Measurements from ENCODE around the gene DTNB. TPM values are rescaled to one million over a fixed set of nuclear protein-coding genes. Genes with fewer than 3 reads are reported as not detected.

The DTNB gene
- total RNA-seq, 2 experiments from 2014 or later, result 27.3 to 29.1 TPM

DNA sequence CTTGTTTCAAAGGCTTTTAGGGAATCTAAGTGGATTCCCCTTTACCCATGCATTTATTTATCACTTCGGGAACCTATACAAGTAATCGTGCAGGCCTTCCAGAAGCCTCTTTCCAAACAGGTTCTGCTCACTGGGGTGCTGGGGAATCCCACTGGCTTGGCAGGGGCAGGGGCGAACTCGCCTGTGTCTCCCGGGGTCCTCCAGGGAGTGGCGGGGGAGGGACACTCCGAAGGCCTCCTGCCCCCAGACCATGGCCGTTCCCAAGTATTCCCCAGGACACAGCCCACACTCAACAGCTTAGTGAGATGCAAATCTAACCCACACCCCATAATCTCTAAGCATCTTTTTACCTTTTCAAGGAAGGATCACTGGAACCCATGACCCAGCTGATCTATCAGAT lies 338.2 kb downstream of the DTNB start:
- intact Hi-C loops (cut with micrococcal nuclease), result loop anchor here (2.0 kb wide), 1 partner anchor 20 kb away; no protein-coding TSS in a partner anchor
- TF ChIP-seq, protein P1, sequence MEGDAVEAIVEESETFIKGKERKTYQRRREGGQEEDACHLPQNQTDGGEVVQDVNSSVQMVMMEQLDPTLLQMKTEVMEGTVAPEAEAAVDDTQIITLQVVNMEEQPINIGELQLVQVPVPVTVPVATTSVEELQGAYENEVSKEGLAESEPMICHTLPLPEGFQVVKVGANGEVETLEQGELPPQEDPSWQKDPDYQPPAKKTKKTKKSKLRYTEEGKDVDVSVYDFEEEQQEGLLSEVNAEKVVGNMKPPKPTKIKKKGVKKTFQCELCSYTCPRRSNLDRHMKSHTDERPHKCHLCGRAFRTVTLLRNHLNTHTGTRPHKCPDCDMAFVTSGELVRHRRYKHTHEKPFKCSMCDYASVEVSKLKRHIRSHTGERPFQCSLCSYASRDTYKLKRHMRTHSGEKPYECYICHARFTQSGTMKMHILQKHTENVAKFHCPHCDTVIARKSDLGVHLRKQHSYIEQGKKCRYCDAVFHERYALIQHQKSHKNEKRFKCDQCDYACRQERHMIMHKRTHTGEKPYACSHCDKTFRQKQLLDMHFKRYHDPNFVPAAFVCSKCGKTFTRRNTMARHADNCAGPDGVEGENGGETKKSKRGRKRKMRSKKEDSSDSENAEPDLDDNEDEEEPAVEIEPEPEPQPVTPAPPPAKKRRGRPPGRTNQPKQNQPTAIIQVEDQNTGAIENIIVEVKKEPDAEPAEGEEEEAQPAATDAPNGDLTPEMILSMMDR (IDR thresholded peaks at IDR 0.05), result no peak
- ChIA-PET POLR2A (interaction anchor here (1.3 to 6.1 kb wide), 4 partner anchors 7 to 21 kb away, joined by 3 to 51 read pairs (median 19); no protein-coding TSS in a partner anchor), CTCF (interaction anchor here (1.1 to 2.6 kb wide), 5 partner anchors 10 to 58 kb away, joined by 4 to 10 read pairs (median 7); no protein-coding TSS in a partner anchor)
- H3K9me3 Mint-ChIP-seq, result no peaks in the 10 kb centered on the region
- H3K27me3 Mint-ChIP-seq, result no peaks in the 10 kb centered on the region
- peaks cover 22% of the 10 kb centered on the region for H3K36me3 Mint-ChIP-seq (ENCODE audit: low read depth)
- no peak overlapping the region for H3K4me3 Mint-ChIP-seq
- H3K27ac Mint-ChIP-seq, result peak overlapping the region; percentile 65
- H3K4me1 Mint-ChIP-seq (ENCODE audit: low read depth), result peaks cover 92% of the 10 kb centered on the region
- DNase-seq (no peak), ATAC-seq (no peak)

DNA sequence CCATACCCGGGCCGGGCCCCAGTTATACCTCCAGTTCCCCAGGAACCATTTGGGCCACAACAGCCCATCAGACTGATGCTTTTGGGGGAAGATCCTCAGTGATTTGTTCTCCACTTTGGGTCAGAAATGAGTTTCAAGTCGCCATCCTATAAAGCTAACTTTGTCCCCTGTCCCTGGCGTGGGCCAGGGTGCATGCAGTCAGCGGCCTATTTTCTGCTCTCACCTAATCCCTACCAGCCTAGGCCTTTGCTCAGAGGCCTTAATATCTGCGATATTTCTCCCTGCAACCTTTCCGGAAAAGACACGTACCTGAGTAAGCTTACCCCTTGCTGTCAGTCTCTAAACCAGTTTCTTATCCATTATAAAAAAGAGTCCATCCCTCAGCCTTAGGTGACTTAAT lies 338.9 kb downstream of the DTNB start:
- peaks cover 95% of the 10 kb centered on the region for H3K4me1 Mint-ChIP-seq (ENCODE audit: low read depth)
- H3K27me3 Mint-ChIP-seq, result no peaks in the 10 kb centered on the region
- peaks cover 27% of the 10 kb centered on the region for H3K36me3 Mint-ChIP-seq (ENCODE audit: low read depth)
- peak overlapping the region; percentile 1 for H3K4me3 Mint-ChIP-seq
- ChIA-PET CTCF (interaction anchor here (0.7 to 2.5 kb wide), 8 partner anchors 10 to 233 kb away, joined by 3 to 11 read pairs (median 5); no protein-coding TSS in a partner anchor), POLR2A (interaction anchor here (1.0 to 6.1 kb wide), 8 partner anchors 6 to 56 kb away, joined by 3 to 51 read pairs (median 5); no protein-coding TSS in a partner anchor)
- DNase-seq, result no peak
- no peak for ATAC-seq
- intact Hi-C loops (cut with micrococcal nuclease), result loop anchor here (2.0 kb wide), 1 partner anchor 20 kb away; no protein-coding TSS in a partner anchor
- H3K9me3 Mint-ChIP-seq, result no peaks in the 10 kb centered on the region
- peak overlapping the region; percentile 65 for H3K27ac Mint-ChIP-seq
- TF ChIP-seq, protein P1 (IDR thresholded peaks at IDR 0.05), result no peak

DNA sequence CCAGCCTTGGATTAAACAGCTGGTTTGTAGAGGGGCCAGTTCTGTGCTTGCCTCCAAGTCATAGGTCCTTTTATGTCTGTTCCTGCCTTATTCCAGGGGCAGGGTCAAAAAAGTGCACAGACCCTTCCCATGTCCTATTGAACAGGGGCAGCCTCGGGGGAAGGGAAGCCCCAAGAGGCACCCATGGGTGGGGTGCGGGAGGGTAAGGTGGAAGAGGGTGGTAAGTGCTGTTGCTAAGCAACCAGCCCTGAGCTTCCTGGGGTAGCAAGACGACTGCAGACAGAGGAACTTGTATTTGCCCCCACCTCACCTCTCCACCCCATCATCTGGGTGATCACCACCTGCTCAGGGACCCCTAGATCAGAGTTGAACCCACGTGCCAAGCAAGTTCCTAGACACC lies 339.4 kb downstream of the DTNB start:
- peak overlapping the region; percentile 1 for H3K4me3 Mint-ChIP-seq
- peak; percentile 25 for ATAC-seq
- H3K9me3 Mint-ChIP-seq, result no peaks in the 10 kb centered on the region
- peaks cover 25% of the 10 kb centered on the region for H3K36me3 Mint-ChIP-seq (ENCODE audit: low read depth)
- ChIA-PET CTCF (interaction anchor here (0.7 to 2.5 kb wide), 9 partner anchors 9 to 233 kb away, joined by 3 to 11 read pairs (median 4); no protein-coding TSS in a partner anchor), POLR2A (interaction anchor here (1.0 to 6.1 kb wide), 8 partner anchors 10 to 55 kb away, joined by 3 to 51 read pairs (median 5); no protein-coding TSS in a partner anchor)
- TF ChIP-seq, protein P1 (IDR thresholded peaks at IDR 0.05), result no peak
- H3K27me3 Mint-ChIP-seq, result no peaks in the 10 kb centered on the region
- peak overlapping the region; percentile 65 for H3K27ac Mint-ChIP-seq
- H3K4me1 Mint-ChIP-seq (ENCODE audit: low read depth), result peaks cover 92% of the 10 kb centered on the region
- DNase-seq, result peak; percentile 41
- intact Hi-C loops (cut with micrococcal nuclease), result loop anchor here (2.0 kb wide), 1 partner anchor 19 kb away; no protein-coding TSS in a partner anchor

DNA sequence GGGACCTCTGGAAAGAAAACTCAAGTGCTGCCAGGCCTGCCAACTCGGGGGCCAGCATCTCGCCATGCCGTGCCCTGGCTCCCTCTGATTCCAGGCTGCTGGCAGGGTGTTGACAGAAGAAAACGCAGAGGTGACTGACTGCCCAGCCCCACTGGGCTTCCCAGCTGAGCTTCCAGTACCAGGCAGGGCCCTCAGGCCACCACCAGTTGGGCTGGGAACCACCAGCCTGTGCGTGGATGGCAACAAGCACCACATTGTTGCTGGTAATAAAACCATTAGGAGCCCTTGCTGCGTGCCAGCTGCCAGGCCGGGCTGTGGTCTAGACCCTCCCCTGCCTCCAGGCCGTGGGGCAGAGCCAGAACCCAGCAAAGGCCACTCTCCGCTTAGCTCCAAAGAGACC lies 340.8 kb downstream of the DTNB start:
- TF ChIP-seq, protein P1 (IDR thresholded peaks at IDR 0.05), result no peak
- ChIA-PET POLR2A (interaction anchor here (1.2 to 6.1 kb wide), 6 partner anchors 8 to 56 kb away, joined by 3 to 51 read pairs (median 7); no protein-coding TSS in a partner anchor), CTCF (interaction anchor here (1.2 to 1.9 kb wide), 2 partner anchors 18 to 30 kb away, joined by 4 to 7 read pairs; no protein-coding TSS in a partner anchor)
- DNase-seq, result no peak
- Mint-ChIP-seq H3K9me3 (peaks cover 3% of the 10 kb centered on the region), H3K4me1 (ENCODE audit: low read depth) (peaks cover 78% of the 10 kb centered on the region), H3K36me3 (ENCODE audit: low read depth) (peaks cover 25% of the 10 kb centered on the region), H3K27me3 (no peaks in the 10 kb centered on the region), H3K27ac (peak overlapping the region; percentile 80), H3K4me3 (no peak overlapping the region)
- intact Hi-C loops (cut with micrococcal nuclease), result no loop called here
- ATAC-seq, result no peak
